OCI-LY7 (cell line): ENCODE data around the gene SPCS2. TPM values are rescaled to one million over a fixed set of nuclear protein-coding genes. Genes with fewer than 3 reads are reported as not detected.

Experiments used
- BruUV-seq: library from RNA; stranded (reverse); fragments of 400-500 nt; replicated peaks from 2 replicates; lab custom pipeline; 2021; lab: Mats Ljungman, UMichigan
- CTCF ChIA-PET: fragments of 300-600 bp; sonication (Branson Sonifier 250); formaldehyde crosslinking; loops from one replicate; lab custom pipeline; 2022; ENCODE audit warnings: antibody characterized with exemption; ENCODE audit not compliant: unreplicated experiment; lab: Charles Lee
- POLR2A ChIA-PET: fragments of 300-600 bp; sonication (Branson Sonifier 250); formaldehyde crosslinking; loops from one replicate; lab custom pipeline; 2022; ENCODE audit warnings: antibody characterized with exemption; lab: Charles Lee
- DNase-seq: peaks from one replicate; pipeline ENCODE4 v3.0.0-alpha.2; 2015; ENCODE audit warnings: low spot score
- H2AFZ ChIP-seq: fragments of 200-600 bp; sonication (generic), shearing (Covaris generic); 2 replicates; pipeline ENCODE4 v1.6.1; 2014; ENCODE audit warnings: mild to moderate bottlenecking, antibody characterized with exemption, low read length, moderate library complexity
- H3K27ac ChIP-seq: fragments of 200-600 bp; sonication (generic); 2 replicates; pipeline ENCODE4 v1.5.1; 2014; ENCODE audit warnings: mixed run types, low read depth, mild to moderate bottlenecking, moderate library complexity, low read length, inconsistent platforms; ENCODE audit not compliant: poor library complexity, severe bottlenecking
- H3K36me3 ChIP-seq: fragments of 200-600 bp; sonication (generic); 2 replicates; pipeline ENCODE4 v1.6.1; 2014; ENCODE audit warnings: mild to moderate bottlenecking, antibody characterized with exemption, low read length, moderate library complexity, mixed read lengths; ENCODE audit not compliant: insufficient read depth
- H3K4me1 ChIP-seq: fragments of 200-600 bp; sonication (generic); 2 replicates; pipeline ENCODE4 v1.5.1; 2014; ENCODE audit warnings: mild to moderate bottlenecking, low read length; ENCODE audit not compliant: insufficient read depth, poor library complexity, severe bottlenecking
- H3K4me2 ChIP-seq: fragments of 200-600 bp; sonication (generic); 2 replicates; pipeline ENCODE4 v1.6.1; 2014; ENCODE audit warnings: mild to moderate bottlenecking, low read length
- H3K4me3 ChIP-seq: fragments of 200-600 bp; sonication (generic); 2 replicates; pipeline ENCODE4 v1.5.1; 2014; ENCODE audit warnings: mild to moderate bottlenecking, low read depth, low read length; ENCODE audit not compliant: poor library complexity, severe bottlenecking
- H3K79me2 ChIP-seq: fragments of 200-600 bp; sonication (generic); 2 replicates; pipeline ENCODE4 v1.6.1; 2016; ENCODE audit warnings: low read depth, mild to moderate bottlenecking, low read length, moderate library complexity, mixed read lengths; ENCODE audit not compliant: insufficient read depth
- H3K9me2 ChIP-seq: fragments of 200-600 bp; sonication (generic); 2 replicates; pipeline ENCODE4 v1.6.1; 2016; ENCODE audit warnings: mild to moderate bottlenecking, low read length, mixed read lengths; ENCODE audit not compliant: insufficient read depth
- H3K9me3 ChIP-seq: fragments of 200-600 bp; sonication (generic); 2 replicates; pipeline ENCODE4 v1.6.1; 2014; ENCODE audit warnings: mild to moderate bottlenecking, mixed run types, low read length, mixed read lengths
- H4K20me1 ChIP-seq: fragments of 200-600 bp; sonication (generic); 2 replicates; pipeline ENCODE4 v1.6.1; 2014; ENCODE audit warnings: mild to moderate bottlenecking, antibody characterized with exemption, low read length, moderate library complexity, mixed read lengths; ENCODE audit not compliant: insufficient read depth
- CTCF ChIP-seq: fragments of 200-600 bp; sonication (generic); conservative IDR thresholded peaks from 2 replicates; pipeline ENCODE4 v1.5.1; 2014; ENCODE audit warnings: mild to moderate bottlenecking, antibody characterized with exemption, low read length, moderate library complexity, mixed read lengths
- EZH2phosphoT487 ChIP-seq: fragments of 200-600 bp; sonication (generic); IDR thresholded peaks from 2 replicates; pipeline ENCODE4 v1.6.1; 2018; ENCODE audit warnings: low read depth, borderline replicate concordance, mild to moderate bottlenecking, mixed run types, antibody characterized with exemption, low read length, moderate library complexity, mixed read lengths
- intact Hi-C: fragments of 100-400 bp; cut with micrococcal nuclease; formaldehyde crosslinking; loops from one replicate; pipeline ENCODE4 v1.10.0; 2022; ENCODE audit not compliant: unreplicated experiment
- total RNA-seq, 2 experiments: library from RNA; depleted of rRNA in 1 of 2; stranded (reverse); fragments of >200 nt in 1 of 2; shearing (Covaris generic) in 1 of 2; gene quantifications; 2 replicates each; pipeline ENCODE4 v1.2.3, GENCODE V29; 2014 to 2022

Gene SPCS2
- total RNA-seq, 2 experiments from 2014 or later = 39.6 to 212 TPM

- Histone ChIP-seq H4K20me1 (peaks cover 24% of the 10 kb centered on the region), H3K9me3 (no peaks in the 10 kb centered on the region; the same call in 1 of the 2 replicates), H3K4me2 (peak overlapping the region; percentile 50), H3K36me3 (peaks cover 73% of the 10 kb centered on the region), H3K4me3 (peak overlapping the region; percentile 8), H3K27ac (peak overlapping the region; percentile 44), H3K79me2 (peaks cover 97% of the 10 kb centered on the region), H3K9me2 (no peaks in the 10 kb centered on the region), H3K4me1 (peaks cover 40% of the 10 kb centered on the region), H2AFZ (no peak overlapping the region)
- TF ChIP-seq EZH2phosphoT487 (no peak), CTCF (no peak)
- ChIA-PET POLR2A (interaction anchor here (1.3 to 2.7 kb wide), 4 partner anchors 10 to 36 kb away, joined by 4 to 21 read pairs (median 6); partner anchors contain the start of gene NEU3), CTCF (no interaction called here)
- DNase-seq = peak; percentile 28
- intact Hi-C loops = no loop called here
- no TSS peak for BruUV-seq
Measured at GRCh38 chr11:74953451-74953850, 4.4 kb downstream of the SPCS2 start.

GRCh38 chr11:74954199-74954598 is 5.1 kb downstream of the SPCS2 start:
- Histone ChIP-seq H3K9me3 (no peaks in the 10 kb centered on the region; the same call in 1 of the 2 replicates), H3K4me2 (peak overlapping the region; percentile 50), H3K4me3 (peak overlapping the region; percentile 8), H3K4me1 (peaks cover 40% of the 10 kb centered on the region), H3K79me2 (peaks cover 100% of the 10 kb centered on the region), H4K20me1 (peaks cover 31% of the 10 kb centered on the region), H2AFZ (no peak overlapping the region), H3K27ac (peak overlapping the region; percentile 44), H3K9me2 (no peaks in the 10 kb centered on the region), H3K36me3 (peaks cover 81% of the 10 kb centered on the region)
- DNase-seq = no peak
- TF ChIP-seq CTCF (no peak), EZH2phosphoT487 (no peak)
- no TSS peak for BruUV-seq
- POLR2A ChIA-PET = interaction anchor here (0.6 to 2.7 kb wide), 5 partner anchors 9 to 110 kb away, joined by 3 to 21 read pairs (median 6); partner anchors contain the start of gene NEU3
- CTCF ChIA-PET = no interaction called here
- intact Hi-C loops = no loop called here

- peaks cover 95% of the 10 kb centered on the region for H3K36me3 ChIP-seq
- no TSS peak for BruUV-seq
- H2AFZ ChIP-seq = no peak overlapping the region
- no peak for DNase-seq
- H4K20me1 ChIP-seq = peaks cover 34% of the 10 kb centered on the region
- intact Hi-C loops = no loop called here
- CTCF ChIA-PET = no interaction called here
- H3K27ac ChIP-seq = no peak overlapping the region
- POLR2A ChIA-PET = no interaction called here
- H3K4me1 ChIP-seq = peaks cover 28% of the 10 kb centered on the region
- H3K9me2 ChIP-seq = no peaks in the 10 kb centered on the region
- no peak overlapping the region for H3K4me2 ChIP-seq
- peaks cover 100% of the 10 kb centered on the region for H3K79me2 ChIP-seq
- TF ChIP-seq CTCF = no peak
- TF ChIP-seq EZH2phosphoT487 = no peak
- no peaks in the 10 kb centered on the region; the same call in 1 of the 2 replicates for H3K9me3 ChIP-seq
- no peak overlapping the region for H3K4me3 ChIP-seq
Measured at GRCh38 chr11:74956397-74957015, 7.4 kb downstream of the SPCS2 start.
